T-helper 22 cell (primary cell): ENCODE results near the gene SPATA25.
A peak's percentile ranks its signal among the peaks of the same experiment; 100 is the strongest.
"Not testable (repeated sequence)": the region's sequence is repeated elsewhere in the genome, so short reads cannot be mapped to it uniquely, and the experiment has no call there.

Source experiments
- DNase-seq: peaks from one replicate; pipeline ENCODE4 v3.0.0-alpha.2; 2020; ENCODE audit warnings: low read depth

SPATA25 gene, protein sequence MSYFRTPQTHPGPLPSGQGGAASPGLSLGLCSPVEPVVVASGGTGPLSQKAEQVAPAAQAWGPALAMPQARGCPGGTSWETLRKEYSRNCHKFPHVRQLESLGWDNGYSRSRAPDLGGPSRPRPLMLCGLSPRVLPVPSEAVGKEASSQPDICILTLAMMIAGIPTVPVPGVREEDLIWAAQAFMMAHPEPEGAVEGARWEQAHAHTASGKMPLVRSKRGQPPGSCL

GRCh38 chr20:45887346-45887715 is at the start of gene SPATA25:
Gene SPATA25 (minus strand): TSS chr20:45887622. CDS start chr20:45887590, 32 bp downstream.
- no peak for DNase-seq

DNA sequence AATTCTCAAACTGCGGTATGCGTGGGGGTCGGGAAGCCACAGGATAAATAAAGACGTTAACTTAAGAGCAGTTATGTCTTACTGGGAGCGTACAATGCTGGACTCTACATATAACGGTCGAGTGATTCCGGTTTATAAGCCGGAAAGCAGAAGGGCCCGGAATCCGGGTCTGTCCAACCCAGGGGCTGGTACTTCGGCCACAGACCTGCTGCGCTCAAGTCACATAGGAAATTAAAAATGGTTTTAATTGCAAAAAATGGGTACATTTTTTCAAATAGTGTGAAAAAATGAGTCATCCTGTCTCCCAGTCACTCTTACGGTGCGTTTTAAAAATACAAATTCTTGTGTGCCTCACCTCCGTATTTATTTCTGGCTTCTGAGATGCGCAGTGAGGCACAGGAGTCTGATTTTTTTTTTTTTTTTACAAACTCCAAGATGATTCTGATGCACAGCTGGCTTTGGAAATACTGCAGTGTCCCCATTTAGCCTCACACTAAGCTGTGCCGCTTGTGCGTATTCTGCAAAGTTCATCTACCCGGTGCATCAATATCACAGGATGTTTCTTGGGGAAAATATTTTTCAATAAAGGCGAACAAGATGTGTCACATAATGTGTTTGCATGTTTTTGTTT is 48.1 kb upstream of the SPATA25 start:
- DNase-seq, result no peak

DNA sequence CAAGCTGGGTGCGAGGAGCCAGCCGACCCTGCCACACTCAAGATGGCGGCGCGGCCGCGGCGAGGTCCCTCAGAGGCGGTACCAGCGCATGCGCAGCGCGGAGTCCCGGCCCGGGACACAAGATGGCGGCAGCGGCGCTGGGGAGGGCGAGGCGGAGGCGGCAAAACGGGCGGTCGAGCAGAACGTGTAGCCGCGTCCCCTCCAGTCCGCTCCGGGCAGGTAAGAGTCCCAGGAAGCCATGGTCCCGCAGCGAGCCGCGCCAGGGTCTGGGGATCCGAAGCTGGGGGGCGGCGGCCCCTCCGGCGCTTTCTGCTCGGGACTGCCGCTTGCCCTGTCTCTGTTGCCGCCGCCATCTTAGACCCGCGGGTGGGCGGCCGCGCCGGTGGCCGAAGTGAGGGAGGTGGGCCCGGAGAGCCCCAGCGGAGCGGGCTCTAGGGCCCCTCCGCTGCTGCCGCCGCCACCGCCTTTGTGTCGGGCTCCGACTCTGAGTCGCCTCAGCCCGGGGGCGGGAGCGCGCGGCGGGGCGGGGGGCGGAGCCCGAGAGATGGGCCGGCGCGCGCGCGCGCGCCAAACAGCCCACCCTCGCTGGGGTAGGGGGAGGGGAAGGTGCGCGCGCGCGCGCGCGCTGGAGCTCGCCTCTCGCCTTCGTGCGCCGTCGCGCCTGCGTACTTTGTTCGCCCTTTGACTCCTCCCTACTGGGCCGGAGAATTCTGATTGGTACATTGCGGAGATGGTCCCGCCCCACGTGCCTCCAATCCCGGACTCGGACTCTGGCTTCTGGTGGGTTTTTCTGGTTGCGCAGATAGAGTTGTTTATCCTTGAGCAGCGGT is 47.4 kb upstream of the SPATA25 start, which contains the start of gene PCIF1:
Gene PCIF1 (plus strand): TSS at position 98 of the 830 bp plus-strand sequence. CDS start 4,317 bp downstream, outside the sequence.
- peak; percentile 95 for DNase-seq

DNA sequence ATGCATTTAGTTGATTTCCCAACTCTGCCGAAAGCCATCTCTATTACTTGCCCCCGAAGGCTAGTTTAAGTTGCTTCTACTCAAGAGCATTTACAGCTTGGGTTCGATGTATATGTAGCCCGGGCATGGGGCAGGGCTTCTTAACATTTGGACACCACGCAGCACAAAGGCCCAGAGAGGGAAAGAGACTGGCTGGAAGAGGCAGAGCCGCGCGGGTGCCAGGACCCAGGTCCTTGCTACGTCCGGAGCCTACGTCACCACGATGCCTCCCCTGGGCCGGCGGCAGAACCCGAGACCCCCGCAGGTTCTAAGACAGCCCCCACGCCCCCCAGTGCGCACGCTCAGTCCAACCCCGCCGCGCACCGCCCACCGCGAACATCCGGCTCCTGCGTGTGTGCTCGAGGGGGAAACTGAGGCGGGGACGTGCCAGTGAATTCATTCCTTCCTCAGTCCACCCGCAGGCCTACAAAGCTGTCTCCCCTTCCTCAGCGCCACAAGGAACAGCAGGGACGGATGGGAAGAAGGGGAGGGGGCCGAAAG is 46.7 kb upstream of the SPATA25 start:
- peak; percentile 40 for DNase-seq

GRCh38 chr20:45933266-45934045 is 46.0 kb upstream of the SPATA25 start:
- DNase-seq, result peak; percentile 35

GRCh38 chr20:45931680-45932079 is 44.3 kb upstream of the SPATA25 start:
- DNase-seq, result not testable (repeated sequence)

GRCh38 chr20:45927071-45927878 is 39.9 kb upstream of the SPATA25 start:
- no peak for DNase-seq

DNA sequence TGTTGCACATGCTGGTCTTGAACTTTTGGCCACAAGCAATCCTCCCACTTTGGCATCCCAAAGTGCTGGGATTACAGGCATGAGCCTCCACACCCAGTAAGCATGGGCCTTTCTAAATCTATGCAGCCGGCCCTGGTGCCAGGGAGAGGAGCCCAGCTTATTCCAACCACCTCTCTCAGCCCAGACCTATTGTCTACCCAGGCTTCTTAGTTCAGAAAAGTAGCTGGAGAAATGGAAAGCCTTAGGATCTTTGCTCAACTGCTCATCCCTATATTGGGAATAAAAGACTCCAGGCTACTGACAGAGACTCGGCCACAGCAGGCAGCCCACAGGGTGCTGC is 39.3 kb upstream of the SPATA25 start:
- DNase-seq, result no peak

GRCh38 chr20:45925821-45926506 is 38.5 kb upstream of the SPATA25 start:
- no peak for DNase-seq

GRCh38 chr20:45924391-45925261 is 37.2 kb upstream of the SPATA25 start:
- DNase-seq, result no peak

DNA sequence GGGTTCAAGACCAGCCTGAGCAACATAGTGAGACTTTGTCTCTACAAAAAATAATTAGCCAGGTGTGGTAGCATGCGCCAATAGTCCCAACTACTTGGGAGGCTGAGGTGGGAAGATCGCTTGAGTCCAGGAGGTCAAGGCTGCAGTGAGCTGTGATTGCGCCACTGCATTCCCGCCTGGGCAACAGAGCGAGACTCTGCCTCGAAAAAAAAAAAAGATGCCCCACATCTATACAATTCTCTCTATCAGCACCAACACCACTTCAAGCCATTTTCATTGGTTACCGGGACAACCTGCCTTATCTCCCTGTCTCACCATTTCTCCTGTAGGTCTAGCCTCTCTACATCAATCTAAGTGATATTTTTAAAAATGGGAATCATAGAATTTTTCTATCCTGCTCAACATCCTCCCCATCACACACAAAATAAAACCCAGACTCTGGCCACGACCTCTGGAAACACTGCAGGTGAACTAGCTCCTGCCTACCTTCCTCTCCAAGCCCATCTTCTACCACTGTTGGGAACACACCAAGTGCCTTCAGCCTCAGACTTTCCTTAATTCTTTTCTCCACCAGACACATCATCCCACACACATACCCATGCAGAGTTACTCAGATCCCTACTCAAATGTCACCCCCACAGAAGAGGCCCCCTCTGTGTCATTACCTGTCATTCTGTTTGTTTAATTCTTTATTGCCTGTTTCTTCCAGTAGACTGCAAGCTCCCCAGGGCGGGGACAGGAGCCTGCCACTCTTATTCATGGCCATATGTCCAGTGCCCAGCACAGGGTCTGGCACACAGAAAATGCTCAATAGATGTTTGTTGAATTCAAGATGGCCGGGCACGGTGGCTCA is 34.1 kb upstream of the SPATA25 start:
- DNase-seq, result no peak

GRCh38 chr20:45920462-45921336 is 33.3 kb upstream of the SPATA25 start:
- no peak for DNase-seq

DNA sequence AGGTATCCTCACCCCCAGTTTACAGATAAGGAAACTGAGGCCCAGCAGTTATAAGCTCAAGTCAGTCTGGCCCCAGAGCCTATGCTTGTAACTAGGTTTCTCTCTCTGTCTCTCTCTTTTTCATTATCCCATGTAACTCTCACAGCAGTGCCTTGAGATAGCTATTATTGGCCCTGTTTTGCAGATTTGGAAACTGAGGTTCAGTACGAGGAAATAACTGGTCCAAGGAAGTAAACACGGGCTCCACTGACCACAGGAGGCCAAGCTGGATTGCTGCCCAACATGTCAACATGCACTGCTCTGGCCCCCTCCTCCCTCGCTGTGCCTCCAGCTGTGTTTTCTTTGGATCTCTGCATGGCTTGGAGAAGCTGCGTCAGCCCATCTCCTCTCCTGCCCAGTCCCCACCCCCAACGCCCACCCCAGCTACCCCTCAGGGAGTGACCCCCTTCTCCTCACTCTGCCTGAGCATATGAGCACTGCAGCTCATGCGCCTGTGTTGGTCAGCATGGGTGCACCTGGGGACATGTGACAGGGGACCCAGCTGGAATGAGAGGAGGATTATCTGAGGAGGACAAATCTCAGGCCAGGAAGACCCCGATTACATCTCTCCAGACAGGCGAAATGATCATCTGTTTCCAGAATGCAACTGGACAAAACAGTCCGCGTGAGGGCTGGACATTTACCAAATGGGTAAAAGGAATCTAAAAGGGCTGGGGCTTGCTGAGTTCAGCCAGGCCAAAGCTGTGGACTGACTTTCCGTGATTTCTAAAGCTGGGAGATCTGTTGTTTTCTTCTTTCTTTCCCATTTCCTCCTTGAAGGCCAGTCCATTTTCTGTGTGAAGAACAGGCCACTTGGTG is 32.3 kb upstream of the SPATA25 start:
- no peak for DNase-seq

DNA sequence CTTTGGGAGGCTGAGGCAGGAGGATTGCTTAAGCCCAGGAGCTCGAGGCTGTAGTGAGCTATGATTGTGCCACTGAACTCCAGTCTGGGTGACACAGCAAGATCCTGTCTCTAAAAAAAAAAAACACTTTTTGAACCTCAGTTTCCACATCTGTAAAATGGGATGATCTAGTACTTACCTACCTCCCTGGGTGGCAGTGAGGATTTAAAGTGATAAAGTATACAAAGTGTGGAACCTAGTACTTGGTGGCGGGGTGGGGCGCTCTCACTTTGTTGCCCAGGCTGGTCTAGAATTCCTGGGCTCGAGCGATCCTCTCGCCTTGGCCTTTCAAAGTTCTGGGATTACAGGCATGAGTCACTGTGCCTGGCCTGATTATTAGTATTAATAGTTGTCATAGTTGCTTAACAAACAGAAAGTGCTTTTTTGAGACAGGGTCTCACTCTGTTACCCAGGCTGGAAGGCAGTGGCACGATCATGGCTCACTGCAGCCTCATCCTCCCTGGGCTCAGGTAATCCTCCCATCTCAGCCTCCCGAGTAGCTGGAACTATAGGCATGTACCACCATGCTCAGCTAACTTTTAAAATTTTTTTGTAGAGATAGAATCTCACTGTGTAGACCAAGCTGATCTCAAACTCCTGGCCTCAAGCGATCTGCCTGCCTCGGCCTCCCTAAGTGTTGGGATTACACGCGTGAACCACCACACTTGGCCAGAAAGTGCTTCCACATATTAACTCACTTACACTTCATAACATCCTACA is 31.5 kb upstream of the SPATA25 start:
- DNase-seq, result no peak

GRCh38 chr20:45918182-45918737 is 30.8 kb upstream of the SPATA25 start:
- DNase-seq, result no peak

GRCh38 chr20:45917790-45918141 is 30.3 kb upstream of the SPATA25 start:
- no peak for DNase-seq
